GM21381 (cell line): Measurements from ENCODE around the gene TEKT4.
"Not testable (repeated sequence)": the region's sequence is repeated elsewhere in the genome, so short reads cannot be mapped to it uniquely, and the experiment has no call there.

Source experiments
- ATAC-seq: cut with Tn5 transposase; IDR thresholded peaks from one replicate; pipeline ENCODE4 v1.9.1; 2021; ENCODE audit warnings: mild to moderate bottlenecking, moderate library complexity; ENCODE audit not compliant: unreplicated experiment

TEKT4 gene

GRCh38 chr2:94875820-94876522, 4.7 kb downstream of the TEKT4 start:
- no peak for ATAC-seq

DNA sequence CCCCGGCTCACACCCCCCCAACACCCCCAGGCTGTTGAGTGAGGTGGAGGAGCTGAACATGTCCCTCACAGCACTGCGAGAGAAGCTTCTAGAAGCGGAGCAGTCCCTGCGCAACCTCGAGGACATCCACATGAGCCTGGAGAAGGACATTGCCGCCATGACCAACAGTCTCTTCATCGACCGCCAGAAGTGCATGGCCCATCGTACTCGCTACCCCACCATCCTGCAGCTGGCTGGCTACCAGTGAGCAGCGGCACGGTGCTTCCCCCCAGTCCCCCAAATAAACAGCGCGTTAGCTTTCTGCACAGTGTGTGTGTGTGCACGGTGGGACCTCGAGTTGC, 5.3 kb downstream of the TEKT4 start:
- no peak for ATAC-seq

DNA sequence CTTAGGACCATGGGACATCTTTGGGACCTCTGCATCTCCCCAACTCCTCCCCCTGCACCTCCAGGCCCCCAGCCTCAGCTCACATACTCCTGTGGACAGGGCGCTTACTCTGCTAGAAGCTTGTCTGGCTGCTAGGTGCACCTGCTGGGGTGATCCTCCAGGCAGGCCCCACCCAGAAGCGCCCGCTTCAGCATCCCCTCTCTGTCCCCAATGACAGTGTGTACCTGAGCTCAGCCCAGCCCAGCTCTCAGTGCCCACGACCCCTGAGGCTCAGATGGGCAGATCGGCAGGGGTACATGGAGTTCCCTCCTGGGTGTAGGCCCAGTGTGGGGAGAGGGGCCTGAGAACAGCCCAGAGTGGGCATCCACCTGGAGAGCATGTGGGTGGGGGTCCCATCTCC, 5.9 kb downstream of the TEKT4 start:
- ATAC-seq, result no peak

- ATAC-seq, result not testable (repeated sequence)
Observed at GRCh38 chr2:94878575-94878974, 7.3 kb downstream of the TEKT4 start.

- ATAC-seq, result no peak
Observed at GRCh38 chr2:94879314-94879981, 8.2 kb downstream of the TEKT4 start.

GRCh38 chr2:94879982-94880377, 8.8 kb downstream of the TEKT4 start:
- ATAC-seq, result no peak

GRCh38 chr2:94880507-94880906, 9.3 kb downstream of the TEKT4 start:
- ATAC-seq, result no peak

DNA sequence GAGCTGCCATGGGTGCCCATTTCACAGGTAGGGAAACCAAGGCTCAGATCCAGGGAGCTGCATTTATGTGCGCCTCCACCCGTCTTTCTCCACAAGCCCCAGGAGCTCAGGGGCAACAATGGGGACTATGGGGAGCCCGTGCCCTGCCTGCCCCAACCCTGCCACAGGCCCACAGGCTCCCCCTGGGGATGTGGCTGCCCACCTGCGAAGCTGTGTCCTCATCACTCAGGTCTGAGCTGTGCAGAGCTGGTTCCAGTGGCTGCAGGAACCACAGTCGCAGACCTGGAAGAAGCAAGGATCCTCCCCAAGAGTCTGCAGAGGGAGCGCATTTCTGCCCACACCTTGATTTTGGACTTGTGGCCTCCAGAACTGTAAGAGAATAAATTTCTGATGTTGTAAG, 9.8 kb downstream of the TEKT4 start:
- no peak for ATAC-seq

DNA sequence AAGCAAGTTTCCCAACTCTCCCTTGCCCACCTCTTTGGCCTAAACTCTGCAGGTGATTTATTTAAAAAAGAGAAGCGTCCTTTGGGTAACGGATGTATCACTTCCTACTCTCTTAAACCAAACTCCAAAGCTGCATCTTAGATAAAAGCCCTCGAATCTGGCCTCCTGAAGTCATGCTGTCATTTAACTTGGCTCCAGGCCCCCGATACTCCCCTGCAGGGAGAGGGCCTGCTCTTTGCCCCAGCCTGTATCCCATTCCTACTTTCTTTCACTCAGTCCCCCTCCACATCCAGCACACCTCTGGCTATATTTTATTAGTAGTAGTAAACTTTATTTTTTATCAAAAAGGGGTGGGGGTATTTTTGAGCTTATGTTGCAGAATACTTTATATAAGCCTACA, 19.0 kb downstream of the TEKT4 start:
- no peak for ATAC-seq

DNA sequence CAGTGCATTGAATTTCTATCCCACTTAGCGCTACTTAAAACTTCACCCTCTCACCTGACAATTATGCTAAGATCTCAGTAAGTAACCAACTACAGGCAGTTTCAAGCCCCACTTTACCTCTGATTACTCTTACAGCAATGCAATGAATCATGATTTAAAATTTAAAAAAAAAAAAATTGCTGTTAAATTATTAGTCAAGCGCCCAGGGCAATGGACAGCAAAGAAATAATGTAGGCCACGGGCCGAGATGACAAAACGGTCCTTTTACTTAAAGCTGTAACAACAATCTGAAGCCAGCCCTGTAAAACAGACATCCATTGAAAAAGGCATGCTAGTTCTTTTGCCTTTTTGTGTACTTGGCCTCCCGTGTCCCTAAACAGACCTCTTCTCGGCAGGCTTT, 24.0 kb downstream of the TEKT4 start:
- not testable (repeated sequence) for ATAC-seq

DNA sequence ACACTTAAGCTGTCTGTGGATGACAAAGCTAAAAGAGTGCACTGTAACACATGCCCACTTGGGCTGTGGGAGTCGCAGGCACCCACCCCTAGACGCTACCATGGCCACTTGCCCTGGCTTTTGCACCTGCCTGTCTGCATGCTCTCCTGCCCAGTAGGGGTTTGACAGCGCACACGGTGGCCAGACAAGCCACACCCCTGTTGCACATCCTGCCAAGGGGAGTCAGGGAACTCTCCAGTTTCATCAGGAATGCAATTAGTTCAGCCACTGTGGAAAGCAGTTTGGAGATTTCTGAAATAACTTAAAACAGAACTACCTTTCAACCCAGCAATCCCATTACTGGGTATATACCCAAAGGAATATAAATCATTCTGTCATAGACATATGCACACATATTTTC, 35.7 kb downstream of the TEKT4 start:
- ATAC-seq, result not testable (repeated sequence)

GRCh38 chr2:94923196-94923595, 52.0 kb downstream of the TEKT4 start:
- ATAC-seq, result no peak

DNA sequence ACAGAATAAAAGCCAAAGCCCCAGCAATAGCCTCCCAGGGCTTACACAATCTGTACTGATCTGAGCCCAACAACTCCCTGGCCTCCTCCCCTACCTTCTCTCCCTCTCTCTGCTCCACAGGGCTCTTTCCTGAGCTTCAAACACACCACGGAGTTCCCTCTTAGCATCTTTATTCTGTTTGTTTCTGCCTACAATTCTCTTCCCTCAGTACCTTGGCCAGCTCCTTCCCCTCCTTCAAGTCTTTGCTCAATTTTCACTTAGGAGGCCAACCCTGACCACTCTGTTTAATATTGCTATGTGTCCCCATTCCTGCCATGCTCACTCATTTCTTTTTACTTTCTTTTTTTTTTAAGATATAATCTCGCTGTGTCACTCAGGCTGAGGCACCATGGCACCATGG, 53.8 kb downstream of the TEKT4 start:
- ATAC-seq, result not testable (repeated sequence)
